Forelimb muscle (tissue), 1 donor: ENCODE measurements around the gene DDX19B. TPM values are rescaled to one million over a fixed set of nuclear protein-coding genes. Genes with fewer than 3 reads are reported as not detected.
"Not testable (repeated sequence)": the region's sequence is repeated elsewhere in the genome, so short reads cannot be mapped to it uniquely, and the experiment has no call there.

Experiments used
- DNase-seq: peaks from one replicate; pipeline ENCODE4 v3.0.0-alpha.2; 2013; ENCODE audit warnings: low read depth
- polyA plus RNA-seq: library from polyadenylated mRNA; unstranded; fragments of 120-200 nt; gene quantifications from one replicate; pipeline ENCODE4 v1.2.1, GENCODE V29; 2013; ENCODE audit not compliant: insufficient read length

Gene DDX19B
- 19.9 TPM for polyA plus RNA-seq

DNA sequence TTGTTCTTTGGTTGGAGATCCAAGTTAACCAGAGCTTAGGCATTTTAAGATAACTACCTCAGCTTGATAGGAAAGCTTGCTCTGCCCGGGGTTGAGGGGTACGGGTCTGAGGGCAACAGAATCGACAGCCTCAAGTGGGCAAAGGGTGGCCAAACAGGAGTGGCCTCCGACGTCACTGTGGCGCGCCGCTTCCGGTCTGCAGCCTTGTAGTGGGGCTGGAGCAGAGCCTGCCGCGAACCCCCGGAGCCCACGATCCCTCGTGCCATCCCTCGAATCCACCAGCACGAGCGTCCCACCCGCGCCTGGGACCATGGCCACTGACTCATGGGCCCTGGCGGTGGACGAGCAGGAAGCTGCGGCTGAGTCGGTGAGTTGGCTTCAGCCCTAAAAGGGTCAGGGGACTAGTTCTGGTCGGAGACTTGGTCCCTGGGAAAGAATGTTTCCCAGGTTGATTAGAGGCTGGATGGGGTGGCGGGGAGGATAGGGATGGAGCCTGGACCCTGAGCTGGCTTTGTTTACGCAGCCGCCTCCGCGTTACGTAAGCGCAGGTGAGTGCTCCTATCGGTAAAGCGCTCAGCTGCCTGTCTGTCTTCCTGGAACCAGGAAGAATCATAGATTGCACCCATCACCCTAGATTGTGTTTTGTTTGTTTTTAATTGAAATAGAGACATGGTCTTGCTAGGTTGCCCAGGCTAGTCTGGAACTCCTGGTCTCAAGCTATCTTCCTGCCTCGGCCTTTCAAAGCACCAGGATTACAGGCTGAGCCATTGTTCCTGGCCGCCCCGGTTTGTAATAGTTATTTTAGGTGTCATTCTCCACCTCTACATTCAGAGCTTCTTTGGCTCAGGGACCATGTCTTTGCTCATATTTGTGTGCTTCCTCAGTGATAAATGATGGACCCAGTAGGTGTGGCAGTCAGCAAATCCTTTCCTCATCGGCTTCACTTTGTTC is at the start of gene DDX19B:
TSS of gene DDX19B (plus strand) at position 199 of the 951 bp plus-strand sequence. CDS start at position 311, 112 bp downstream.
- DNase-seq, result no peak

DNA sequence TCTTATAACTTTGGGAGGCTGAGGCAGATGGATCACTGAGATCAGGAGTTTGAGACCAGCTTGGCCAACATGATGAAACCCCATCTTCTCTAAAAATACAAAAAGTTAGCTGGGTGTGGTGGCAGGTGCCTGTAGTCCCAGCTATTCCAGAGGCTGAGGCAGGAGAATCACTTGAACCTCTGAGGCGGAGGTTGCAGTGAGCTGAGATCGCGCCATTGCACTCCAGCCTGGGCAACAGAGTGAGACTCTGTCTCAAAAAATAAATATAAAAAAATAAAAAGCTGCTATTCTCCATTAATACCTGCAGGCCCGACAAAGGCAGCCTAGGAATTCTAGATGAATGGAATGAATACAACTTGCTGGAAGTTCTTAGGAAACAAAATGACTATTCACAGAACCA is 49.3 kb upstream of the DDX19B start:
- DNase-seq, result not testable (repeated sequence)

DNA sequence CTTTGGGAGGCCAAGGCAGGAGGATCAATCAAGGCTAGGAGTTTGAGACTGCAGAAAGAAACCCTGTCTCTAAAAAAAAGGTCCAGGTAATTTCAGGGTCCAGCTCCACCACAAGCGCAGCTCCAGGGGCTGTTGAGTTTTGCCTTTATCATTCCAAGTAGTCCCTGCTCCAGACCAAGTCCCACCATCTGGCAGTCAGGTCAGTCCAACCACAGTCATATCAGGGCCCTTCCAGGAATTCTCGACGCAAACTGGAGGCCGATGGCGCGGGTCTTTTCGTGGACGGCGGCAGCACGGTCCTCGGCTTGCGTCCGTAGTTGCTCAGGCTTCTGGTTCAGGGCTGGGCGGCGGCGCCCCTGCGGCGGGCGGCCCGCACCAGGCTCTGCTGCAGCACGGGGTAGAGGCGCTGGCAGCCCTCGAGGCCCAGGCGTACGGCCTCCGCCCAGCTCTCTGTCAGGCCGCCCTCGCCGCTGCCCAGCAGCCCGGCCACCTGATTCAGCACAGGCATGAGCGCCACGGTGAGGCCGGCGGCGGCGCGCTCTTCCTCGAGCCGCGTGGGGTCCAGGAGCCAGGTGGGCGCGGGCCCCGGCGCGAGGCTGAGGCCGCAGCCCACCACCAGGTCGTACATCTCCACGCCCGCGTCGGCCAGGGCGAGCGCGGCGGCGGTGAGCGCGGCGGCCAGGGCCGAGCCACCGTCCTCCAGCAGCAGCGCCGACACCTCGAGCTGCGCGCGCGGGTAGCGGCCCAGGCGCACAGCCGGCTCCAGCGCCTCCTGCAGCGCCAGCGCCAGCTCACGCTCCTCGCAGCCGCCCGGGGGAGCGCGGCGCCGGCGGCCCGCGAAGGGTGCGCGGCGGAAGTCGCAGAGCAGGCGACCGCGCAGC is 48.0 kb upstream of the DDX19B start:
- no peak for DNase-seq

DNA sequence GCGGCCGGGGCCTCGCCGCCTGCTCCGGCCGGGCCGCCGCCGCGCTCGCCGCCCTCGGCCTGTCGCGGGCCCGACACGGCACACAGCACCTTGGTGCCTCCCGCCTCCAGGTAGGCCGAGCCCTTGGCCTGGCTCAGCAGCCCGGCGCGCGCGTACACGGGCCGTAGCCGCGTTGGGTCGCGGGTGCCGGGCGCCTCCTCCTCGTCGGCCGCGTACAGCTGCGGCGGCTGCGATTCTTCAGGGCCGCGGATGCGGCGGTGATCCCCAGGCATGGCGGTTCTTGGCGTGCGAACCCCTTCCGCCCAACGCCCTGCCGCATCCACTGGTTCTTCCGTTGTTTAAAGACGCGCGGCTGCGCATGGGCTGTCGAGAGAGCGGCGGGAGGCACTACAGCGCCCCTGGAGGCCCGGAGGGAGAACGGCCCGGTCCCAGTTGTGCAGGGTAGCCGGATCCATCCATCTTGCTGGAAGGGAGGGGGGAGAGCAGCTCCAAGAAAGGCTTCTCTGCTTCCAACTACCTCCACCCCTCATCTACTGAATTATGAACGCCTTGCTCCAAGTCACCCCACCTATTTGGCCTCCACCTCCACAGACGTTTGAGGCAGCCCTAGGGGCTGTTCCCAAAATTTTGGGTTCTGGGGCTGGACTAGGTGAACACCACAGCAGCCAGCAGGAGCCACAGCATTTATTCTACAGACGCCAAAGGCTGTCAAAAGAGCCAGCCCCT is 47.2 kb upstream of the DDX19B start, which contains the start of gene EXOSC6:
TSS of gene EXOSC6 (minus strand) at position 312 of the 726 bp plus-strand sequence. CDS start at position 272, 40 bp downstream.
- DNase-seq, result peak; percentile 77

DNA sequence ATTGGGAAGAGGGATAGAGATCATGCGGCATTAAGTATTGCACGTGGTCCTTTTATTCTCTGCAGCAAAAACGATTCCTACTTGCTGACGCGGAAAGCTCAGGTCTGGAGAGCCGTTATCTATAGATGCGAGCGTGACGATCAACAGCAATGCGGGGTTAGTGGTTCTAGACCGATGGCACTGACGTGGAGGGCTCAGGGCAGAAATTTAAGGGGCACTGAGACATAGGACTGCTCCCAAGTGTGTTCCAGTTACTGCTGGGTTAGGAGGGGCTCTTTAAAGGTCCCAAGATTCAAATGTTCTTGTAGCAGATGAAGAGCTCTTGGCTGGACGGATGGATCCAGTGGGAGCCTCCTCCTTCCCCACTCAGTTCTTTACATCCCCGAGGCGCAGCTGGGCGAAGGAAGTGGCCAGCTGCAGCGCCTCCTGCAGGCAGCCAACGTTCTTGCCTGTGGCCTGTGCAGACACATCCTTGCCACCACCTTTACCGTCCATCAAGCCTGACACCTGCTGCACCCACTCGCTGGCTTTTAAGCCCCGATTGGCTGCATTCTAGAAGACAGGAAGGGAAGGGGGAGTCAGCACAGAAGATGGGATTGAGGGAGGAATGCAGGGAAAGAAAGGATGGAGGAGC is 46.5 kb upstream of the DDX19B start:
- no peak for DNase-seq

DNA sequence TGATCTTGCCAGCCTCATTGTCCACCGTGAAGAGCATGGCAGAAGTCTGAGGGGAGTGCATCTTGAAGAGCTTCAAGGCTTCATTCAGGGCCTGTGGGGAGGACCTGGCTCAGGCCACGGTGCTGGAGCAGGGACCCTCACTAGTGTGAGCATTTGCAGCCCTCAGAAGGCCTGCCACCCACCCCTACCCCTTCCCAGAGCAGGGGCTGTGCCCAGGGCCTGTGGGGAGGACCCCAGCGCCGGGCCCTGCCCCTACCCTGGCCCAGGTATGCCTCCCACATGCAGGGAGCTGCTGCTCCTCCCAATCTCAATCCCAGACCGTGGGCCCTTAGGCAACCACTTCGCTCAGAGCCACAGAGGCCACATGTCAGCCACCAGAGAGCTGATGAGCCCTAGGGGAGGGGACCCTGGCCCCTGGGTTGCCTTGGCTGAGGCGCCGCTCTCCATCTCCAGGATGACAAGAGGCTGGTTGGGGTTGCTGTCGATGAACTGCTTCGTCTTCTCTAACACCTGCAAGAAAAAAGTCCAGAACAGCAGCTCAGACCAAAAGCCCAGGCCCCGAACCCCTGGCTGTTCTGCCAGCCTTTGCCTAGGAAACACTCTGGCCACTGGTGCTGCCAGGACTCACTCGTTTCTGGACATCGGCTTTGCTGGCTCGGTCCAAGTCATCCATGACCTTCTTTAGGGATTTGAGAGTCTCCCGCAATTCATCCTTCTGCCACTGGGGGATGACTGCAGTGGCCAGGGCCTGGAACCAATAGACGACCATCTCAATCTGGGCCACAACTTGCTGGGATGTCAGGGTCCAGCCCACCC is 45.5 kb upstream of the DDX19B start:
- DNase-seq, result no peak

DNA sequence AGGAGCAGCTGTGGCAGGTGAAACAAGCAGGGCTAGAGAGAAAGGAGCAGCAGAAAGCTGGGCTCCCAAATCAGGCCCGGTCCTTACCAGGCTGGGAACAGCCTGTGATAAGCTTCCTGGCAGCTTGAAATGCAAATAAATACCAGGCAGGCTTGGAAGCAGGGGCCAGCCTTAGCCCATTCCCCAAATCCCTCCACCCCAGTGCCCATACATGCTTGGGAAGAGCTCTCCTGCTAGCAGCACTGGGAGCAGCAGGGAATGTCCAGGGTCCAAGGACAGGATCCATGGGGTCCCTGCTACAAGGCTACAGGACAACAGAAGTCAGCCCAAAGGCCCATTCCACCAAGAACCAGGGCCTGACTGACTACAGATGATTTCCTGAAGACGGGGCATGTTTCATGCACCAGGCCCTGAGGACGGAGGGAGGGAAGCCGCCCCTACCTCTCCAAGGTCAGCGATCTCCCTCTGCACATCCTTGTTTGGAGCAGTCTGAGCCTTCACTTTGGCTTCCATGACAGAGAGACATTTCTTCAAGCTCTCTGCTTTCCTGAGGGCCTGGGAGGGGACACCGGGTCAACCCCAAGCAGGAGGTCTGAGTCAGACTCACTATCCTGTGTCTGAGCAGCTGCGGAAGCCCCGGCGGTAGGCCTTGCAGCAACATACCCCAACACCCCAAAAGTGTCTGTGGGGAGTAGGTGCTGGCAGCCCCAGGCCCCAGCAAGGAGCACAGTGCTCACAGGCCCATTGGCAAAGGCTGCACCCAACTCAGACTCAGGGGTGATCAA is 44.6 kb upstream of the DDX19B start:
- DNase-seq, result no peak

DNA sequence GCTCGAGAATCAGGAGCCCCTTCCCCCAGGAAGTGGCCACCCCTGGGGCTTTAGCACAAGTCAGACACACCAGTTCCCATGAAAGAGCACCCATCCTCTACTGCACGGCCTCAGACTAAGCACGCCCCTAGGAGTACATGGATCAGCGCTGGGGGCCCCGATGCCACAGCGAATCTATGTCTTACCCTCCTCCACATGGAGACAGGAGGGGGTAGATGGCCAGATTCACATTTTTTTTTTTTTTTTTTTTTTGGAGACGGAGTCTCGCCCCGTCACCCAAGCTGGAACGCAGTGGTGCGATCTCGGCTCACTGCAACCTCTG is 44.1 kb upstream of the DDX19B start:
- DNase-seq, result no peak

DNA sequence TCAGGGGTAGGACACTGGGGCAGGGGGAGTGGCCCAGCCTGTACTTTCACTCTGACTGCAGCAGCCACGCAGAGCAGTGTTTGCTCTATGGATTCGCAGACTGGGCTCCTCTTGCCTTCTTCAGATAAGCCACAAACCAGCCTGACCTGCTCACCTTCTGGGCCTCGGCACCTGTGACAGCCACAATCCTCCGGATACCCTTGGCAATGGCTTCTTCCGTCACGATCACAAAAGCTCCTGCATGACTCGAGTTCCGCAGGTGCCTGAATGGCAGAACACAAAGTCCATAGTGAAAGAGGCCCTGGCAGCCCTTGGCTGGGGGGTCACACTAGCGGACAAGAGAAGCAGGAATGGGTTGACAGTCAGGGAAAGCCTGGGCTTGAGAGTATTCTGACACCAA is 43.4 kb upstream of the DDX19B start:
- no peak for DNase-seq

DNA sequence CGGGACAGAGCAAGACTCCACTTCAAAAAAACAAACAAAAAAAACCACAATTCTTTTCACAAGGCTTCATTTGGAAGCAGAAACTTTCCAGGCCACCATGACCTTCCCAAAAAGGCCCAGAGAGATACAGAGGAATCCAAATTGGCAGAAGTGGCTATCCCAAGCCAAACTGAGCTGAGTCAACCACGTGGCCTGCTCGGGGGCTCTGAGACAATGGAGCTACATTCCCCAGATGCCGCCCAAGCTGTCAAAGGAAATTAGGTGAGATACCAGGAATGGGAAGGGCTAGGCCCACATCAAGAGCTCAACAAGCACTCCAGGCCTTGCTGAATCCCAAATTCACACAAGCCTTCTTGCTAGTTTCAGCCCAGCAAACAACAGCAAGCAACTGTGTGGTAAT is 41.6 kb upstream of the DDX19B start:
- DNase-seq, result no peak

DNA sequence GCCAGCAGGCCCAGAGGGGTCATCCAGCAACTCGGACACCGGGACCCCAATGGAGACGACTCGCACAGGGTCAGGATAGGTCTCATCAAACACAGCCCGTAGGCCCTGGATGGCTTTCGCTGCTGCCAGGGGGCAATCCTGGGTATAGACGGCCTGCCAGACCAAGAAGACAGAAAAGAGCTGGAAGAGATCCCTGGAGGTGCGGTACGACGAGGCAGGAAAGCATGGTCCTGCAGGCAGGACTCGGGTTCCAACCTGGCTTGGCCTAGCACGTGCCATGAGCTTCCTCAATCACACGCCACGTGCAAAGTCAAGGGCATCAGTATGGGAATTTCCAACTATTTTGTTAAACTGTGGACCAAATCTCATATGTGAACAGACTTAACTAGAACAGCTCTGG is 40.9 kb upstream of the DDX19B start:
- DNase-seq, result no peak

DNA sequence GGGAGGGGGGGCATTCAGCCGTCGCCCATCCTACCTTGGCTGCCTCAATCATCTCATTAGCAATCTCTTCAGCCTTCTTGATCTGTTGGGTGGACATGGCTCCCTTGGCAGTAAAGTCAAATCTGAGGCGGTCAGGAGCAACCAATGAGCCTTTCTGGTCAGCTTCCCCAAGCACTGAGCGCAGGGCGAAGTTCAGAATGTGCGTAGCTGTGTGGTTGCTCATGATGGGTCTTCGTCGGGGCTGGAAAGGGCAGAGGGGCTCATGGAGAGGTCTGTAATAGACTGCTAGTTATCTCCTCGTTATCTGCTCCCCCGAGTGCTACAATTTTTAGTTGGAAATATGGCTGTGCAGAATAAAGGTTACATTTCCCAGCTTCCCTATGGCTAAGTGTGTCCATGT is 40.0 kb upstream of the DDX19B start:
- DNase-seq, result no peak

DNA sequence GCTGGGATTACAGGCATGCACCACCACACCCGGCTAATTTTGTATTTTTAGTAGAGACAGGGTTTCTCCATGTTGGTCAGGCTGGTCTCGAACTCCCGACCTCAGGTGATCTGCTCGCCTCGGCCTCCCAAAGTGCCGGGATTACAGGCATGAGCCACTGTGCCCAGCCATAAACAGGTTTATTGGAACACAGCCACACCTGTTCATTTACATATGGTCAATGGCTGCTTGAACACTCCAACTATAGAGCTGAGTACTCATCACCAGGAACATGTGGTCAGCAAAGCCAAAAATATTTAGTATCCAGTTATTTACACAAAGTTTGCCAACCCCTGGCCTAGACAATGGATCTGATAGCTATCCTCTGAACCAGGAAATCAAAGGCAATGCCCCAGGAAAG is 39.1 kb upstream of the DDX19B start:
- not testable (repeated sequence) for DNase-seq

DNA sequence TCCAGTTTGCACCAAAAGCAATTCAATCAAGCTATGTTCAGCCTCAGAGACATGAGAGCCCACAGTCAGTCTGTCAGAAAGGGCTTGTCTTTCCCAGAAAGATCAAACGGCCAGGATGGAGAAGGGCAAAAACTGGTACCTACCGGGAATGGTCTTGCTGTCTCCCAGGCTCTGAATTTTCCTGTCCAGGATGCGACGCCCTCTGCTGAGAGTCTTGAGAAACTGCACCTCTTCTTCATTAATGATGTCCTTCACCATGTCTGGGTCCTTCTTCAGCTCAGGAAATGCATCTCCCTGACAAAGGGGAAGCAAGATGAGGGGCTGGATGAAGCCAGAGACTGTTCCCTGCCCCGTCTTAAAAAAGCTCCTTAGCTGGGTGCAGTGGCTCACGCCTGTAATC is 31.5 kb upstream of the DDX19B start:
- no peak for DNase-seq

DNA sequence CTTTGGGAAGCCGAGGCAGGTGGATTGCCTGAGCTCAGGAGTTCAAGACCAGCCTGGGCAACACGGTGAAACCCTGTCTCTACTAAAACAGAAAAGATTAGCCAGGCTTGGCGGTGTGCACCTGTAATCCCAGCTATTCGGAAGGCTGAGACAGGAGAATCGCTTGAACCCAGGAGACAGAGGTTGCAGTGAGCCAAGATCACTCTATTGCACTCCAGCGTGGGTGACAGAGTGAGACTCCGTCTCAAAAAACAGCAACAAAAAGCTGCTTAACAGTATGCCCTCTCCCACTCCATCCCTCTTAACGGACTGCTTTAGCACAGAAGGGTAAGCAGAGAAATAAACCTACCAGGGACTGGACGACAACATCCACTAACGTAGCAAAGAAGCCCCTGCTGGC is 31.1 kb upstream of the DDX19B start:
- not testable (repeated sequence) for DNase-seq

DNA sequence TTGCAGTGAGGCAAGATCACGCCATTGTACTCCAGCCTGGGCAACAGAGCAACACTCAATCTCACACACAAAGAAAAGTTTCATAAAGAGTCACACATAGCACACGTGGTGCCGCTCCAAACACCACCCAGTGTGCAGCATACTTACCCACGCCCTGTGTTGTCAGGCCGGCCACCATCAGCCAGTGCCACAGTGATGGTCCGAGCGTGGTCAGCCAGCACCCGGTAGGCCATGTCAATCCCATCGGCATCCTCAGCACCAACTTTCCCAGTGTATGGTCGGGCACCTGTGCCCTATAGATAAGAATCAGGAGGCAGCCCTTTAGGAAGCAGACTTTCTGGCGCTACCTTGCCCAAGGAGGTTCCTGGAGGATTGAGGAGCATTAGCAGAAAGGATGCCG is 29.5 kb upstream of the DDX19B start:
- DNase-seq, result no peak

DNA sequence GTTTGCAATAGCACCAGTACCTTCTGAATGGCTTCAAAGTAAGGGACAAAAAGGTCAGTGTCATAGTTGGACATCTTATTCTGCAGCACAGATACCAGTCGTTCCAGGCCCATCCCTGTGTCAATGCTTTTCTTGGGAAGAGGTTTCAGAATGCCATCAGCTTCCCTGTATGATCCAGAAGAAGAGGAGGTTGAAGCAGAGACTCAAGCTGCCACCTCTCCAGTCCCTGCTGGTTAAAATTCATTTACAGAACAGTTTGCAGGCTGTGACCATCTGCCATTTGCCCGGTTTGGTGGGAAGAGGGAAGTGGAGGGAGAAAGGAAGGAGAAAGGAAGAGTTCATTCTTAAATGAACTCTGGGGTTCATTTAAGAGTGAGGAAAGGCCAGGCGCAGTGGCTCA is 28.8 kb upstream of the DDX19B start:
- no peak for DNase-seq

DNA sequence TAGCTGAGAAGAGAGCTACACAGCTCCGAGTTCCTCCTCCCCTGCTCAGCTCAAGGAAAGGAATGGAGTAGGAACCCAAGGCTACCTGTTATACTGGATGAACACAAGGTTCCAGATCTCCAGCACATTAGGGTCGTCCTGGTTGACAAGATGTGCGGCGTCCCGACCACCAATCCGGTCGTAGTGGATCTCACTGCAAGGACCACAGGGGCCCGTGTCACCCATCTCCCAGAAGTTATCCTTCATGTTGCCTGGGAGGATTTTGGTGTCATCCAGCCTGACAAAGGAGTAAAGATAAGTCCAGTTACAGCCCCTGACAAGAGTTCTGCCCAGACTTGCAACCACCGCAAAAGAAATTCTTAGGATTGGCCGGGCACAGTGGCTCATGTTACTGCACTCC is 27.3 kb upstream of the DDX19B start:
- DNase-seq, result no peak

DNA sequence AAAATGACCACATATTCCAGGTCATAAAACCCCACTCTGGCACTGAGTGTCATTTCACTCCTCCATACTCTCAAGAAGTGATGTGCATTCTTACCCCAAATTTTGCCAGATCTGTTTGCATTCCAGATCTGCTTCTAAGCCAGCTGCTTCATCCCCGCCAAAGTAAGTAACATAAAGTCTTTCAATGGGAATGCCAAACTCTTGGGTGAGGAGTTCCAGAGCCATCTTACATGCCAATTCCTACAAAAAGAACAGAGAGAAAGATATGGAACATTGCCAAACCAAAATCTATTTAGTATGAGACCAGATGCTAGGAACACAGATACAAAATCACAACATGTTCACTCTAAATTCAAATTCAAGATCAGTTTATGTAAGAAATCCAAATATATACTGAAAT is 22.6 kb upstream of the DDX19B start:
- DNase-seq, result no peak
